Transverse colon (tissue), 4 donors: Measurements from ENCODE around the gene ABTB1.

Experiments used
- EP300 ChIP-seq: sonication (generic); formaldehyde crosslinking; IDR thresholded peaks from one replicate; pipeline ENCODE4 v1.6.1; 2017; ENCODE audit warnings: antibody characterized with exemption, low read depth
- POLR2A ChIP-seq: fragments of 450-650 bp; IDR thresholded peaks from one replicate; pipeline ENCODE4 v1.6.1; 2016; ENCODE audit warnings: antibody characterized with exemption, mild to moderate bottlenecking, moderate library complexity
- POLR2AphosphoS5 ChIP-seq, 3 donors: sonication (generic); formaldehyde crosslinking; IDR thresholded peaks; one replicate each; pipeline ENCODE4 v1.6.1; 2016; ENCODE audit warnings: antibody characterized with exemption in 3 of 3
- TF ChIP-seq, protein P1 (sequence below), 5 experiments: fragments of 200-600 bp in 3 of 5; fragments of 450-650 bp in 2 of 5; sonication (generic) in 3 of 5; IDR thresholded peaks; 1 replicate in 2 of 5; 2 replicates in 3 of 5; pipeline ENCODE4 v1.5.1; 2016 to 2017; ENCODE audit warnings: antibody characterized with exemption in 5 of 5, inconsistent platforms in 3 of 5, mild to moderate bottlenecking in 2 of 5, moderate library complexity in 1 of 5

DNA sequence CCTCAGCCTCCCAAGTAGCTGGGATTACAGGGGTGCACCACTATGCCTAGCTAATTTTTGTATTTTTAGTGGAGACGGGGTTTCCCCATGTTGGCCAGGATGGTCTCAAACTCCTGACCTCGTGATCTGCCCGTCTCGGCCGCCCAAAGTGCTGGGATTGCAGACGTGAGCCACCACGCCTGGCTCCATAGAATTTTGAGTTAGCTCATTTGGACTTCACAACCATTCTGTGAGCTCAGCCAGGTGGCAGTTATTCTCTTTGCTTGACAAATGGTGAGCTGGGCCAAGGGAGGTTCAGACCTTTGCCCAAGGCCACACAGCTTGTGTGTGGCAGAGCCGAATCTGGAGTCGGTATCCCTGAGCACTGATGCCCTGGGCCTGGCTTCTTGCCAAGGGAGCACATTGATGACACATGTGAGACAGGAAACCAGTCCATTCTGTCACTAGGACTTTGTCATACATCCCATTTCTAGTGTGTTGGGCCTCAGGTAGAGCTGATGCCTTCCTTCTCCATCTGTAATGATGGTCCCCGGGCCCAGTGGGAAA is 26.2 kb upstream of the ABTB1 start:
- TF ChIP-seq, protein P1, sequence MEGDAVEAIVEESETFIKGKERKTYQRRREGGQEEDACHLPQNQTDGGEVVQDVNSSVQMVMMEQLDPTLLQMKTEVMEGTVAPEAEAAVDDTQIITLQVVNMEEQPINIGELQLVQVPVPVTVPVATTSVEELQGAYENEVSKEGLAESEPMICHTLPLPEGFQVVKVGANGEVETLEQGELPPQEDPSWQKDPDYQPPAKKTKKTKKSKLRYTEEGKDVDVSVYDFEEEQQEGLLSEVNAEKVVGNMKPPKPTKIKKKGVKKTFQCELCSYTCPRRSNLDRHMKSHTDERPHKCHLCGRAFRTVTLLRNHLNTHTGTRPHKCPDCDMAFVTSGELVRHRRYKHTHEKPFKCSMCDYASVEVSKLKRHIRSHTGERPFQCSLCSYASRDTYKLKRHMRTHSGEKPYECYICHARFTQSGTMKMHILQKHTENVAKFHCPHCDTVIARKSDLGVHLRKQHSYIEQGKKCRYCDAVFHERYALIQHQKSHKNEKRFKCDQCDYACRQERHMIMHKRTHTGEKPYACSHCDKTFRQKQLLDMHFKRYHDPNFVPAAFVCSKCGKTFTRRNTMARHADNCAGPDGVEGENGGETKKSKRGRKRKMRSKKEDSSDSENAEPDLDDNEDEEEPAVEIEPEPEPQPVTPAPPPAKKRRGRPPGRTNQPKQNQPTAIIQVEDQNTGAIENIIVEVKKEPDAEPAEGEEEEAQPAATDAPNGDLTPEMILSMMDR (IDR thresholded peaks at IDR 0.05), result no peak
- TF ChIP-seq EP300 (no peak), POLR2AphosphoS5 (IDR thresholded peaks at IDR 0.05) (no peak), POLR2A (no peak)
